HG03442 (cell line): ENCODE data around the gene ONECUT1.
"Not testable (repeated sequence)": the region's sequence is repeated elsewhere in the genome, so short reads cannot be mapped to it uniquely, and the experiment has no call there.

ENCODE experiments used
- ATAC-seq: cut with Tn5 transposase; IDR thresholded peaks from one replicate; pipeline ENCODE4 v1.9.1; 2021; ENCODE audit warnings: mild to moderate bottlenecking, moderate library complexity; ENCODE audit not compliant: unreplicated experiment

Gene ONECUT1

GRCh38 chr15:52790169-52790708 is at the start of gene ONECUT1:
Gene ONECUT1 (minus strand): TSS chr15:52790336. CDS start chr15:52789884, 452 bp downstream.
- peak; percentile 76 for ATAC-seq

GRCh38 chr15:52834379-52834778 is 44.2 kb upstream of the ONECUT1 start:
- no peak for ATAC-seq

- not testable (repeated sequence) for ATAC-seq
Measured at GRCh38 chr15:52824169-52824942, 34.2 kb upstream of the ONECUT1 start.

- no peak for ATAC-seq
Measured at GRCh38 chr15:52822475-52822874, 32.3 kb upstream of the ONECUT1 start.

GRCh38 chr15:52819253-52819652 is 29.1 kb upstream of the ONECUT1 start:
- ATAC-seq: no peak

GRCh38 chr15:52815899-52816298 is 25.8 kb upstream of the ONECUT1 start:
- not testable (repeated sequence) for ATAC-seq

- no peak for ATAC-seq
Measured at GRCh38 chr15:52808996-52809395, 18.9 kb upstream of the ONECUT1 start.

- ATAC-seq: no peak
Measured at GRCh38 chr15:52808441-52808840, 18.3 kb upstream of the ONECUT1 start.

- no peak for ATAC-seq
Measured at GRCh38 chr15:52806284-52806655, 16.1 kb upstream of the ONECUT1 start.

- no peak for ATAC-seq
Measured at GRCh38 chr15:52805351-52806283, 15.5 kb upstream of the ONECUT1 start.

GRCh38 chr15:52804526-52805081 is 14.5 kb upstream of the ONECUT1 start:
- ATAC-seq: no peak

- no peak for ATAC-seq
Measured at GRCh38 chr15:52803467-52804306, 13.6 kb upstream of the ONECUT1 start.

GRCh38 chr15:52803108-52803466 is 13.0 kb upstream of the ONECUT1 start:
- ATAC-seq: no peak

GRCh38 chr15:52802110-52802509 is 12.0 kb upstream of the ONECUT1 start:
- ATAC-seq: no peak

- ATAC-seq: no peak
Measured at GRCh38 chr15:52801748-52802085, 11.6 kb upstream of the ONECUT1 start.

GRCh38 chr15:52800828-52801747 is 11.0 kb upstream of the ONECUT1 start:
- no peak for ATAC-seq

GRCh38 chr15:52799145-52799811 is 9.1 kb upstream of the ONECUT1 start:
- no peak for ATAC-seq

GRCh38 chr15:52798529-52799101 is 8.5 kb upstream of the ONECUT1 start:
- no peak for ATAC-seq
